Chondrocyte (in vitro differentiated cells): Measurements from ENCODE around the gene DMC1. TPM values are rescaled to one million over a fixed set of nuclear protein-coding genes. Genes with fewer than 3 reads are reported as not detected.
"Not testable (repeated sequence)": the region's sequence is repeated elsewhere in the genome, so short reads cannot be mapped to it uniquely, and the experiment has no call there.

Experiments
- DNase-seq: peaks from one replicate; pipeline ENCODE4 v3.0.0; 2021; ENCODE audit warnings: mixed read lengths, low spot score
- H3K27ac Mint-ChIP-seq: one replicate; pipeline ENCODE4 v1.8.0; 2021; ENCODE audit warnings: mild to moderate bottlenecking, moderate library complexity, mixed read lengths; ENCODE audit not compliant: unreplicated experiment
- H3K27me3 Mint-ChIP-seq: 2 replicates; pipeline ENCODE4 v1.8.0; 2021; ENCODE audit warnings: low read depth, mixed read lengths
- H3K36me3 Mint-ChIP-seq: 2 replicates; pipeline ENCODE4 v1.8.0; 2021; ENCODE audit warnings: low read depth, mixed read lengths
- H3K4me1 Mint-ChIP-seq: 2 replicates; pipeline ENCODE4 v1.8.0; 2021; ENCODE audit warnings: low read depth, mild to moderate bottlenecking, mixed read lengths
- H3K4me3 Mint-ChIP-seq: one replicate; pipeline ENCODE4 v1.8.0; 2021; ENCODE audit warnings: mild to moderate bottlenecking, moderate library complexity, mixed read lengths; ENCODE audit not compliant: unreplicated experiment
- H3K9me3 Mint-ChIP-seq: 2 replicates; pipeline ENCODE4 v1.8.0; 2021; ENCODE audit warnings: low read depth, mixed read lengths
- CTCF ChIP-seq: fragments of 200-600 bp; sonication (generic); IDR thresholded peaks from 2 replicates; pipeline ENCODE4 v1.5.0; 2021; ENCODE audit warnings: antibody characterized with exemption, mild to moderate bottlenecking, moderate library complexity
- total RNA-seq: library from RNA; stranded (reverse); gene quantifications from 3 replicates; pipeline ENCODE4 v1.2.1, GENCODE V29; 2021

Gene DMC1
- total RNA-seq, 1 donor from 2014 or later, result 0.82 TPM

GRCh38 chr22:38607680-38608079 is 37.7 kb upstream of the DMC1 start:
- no peaks in the 10 kb centered on the region for H3K9me3 Mint-ChIP-seq
- no peak for TF ChIP-seq CTCF
- no peak for DNase-seq
- H3K4me3 Mint-ChIP-seq, result no peak overlapping the region
- no peaks in the 10 kb centered on the region for H3K27me3 Mint-ChIP-seq
- H3K27ac Mint-ChIP-seq, result no peak overlapping the region
- peaks cover 3% of the 10 kb centered on the region for H3K36me3 Mint-ChIP-seq
- H3K4me1 Mint-ChIP-seq, result peaks cover 12% of the 10 kb centered on the region

GRCh38 chr22:38602166-38602565 is 32.2 kb upstream of the DMC1 start:
- Mint-ChIP-seq H3K36me3 (peaks cover 7% of the 10 kb centered on the region), H3K9me3 (no peaks in the 10 kb centered on the region), H3K4me3 (no peak overlapping the region), H3K27ac (no peak overlapping the region), H3K27me3 (no peaks in the 10 kb centered on the region), H3K4me1 (peaks cover 12% of the 10 kb centered on the region)
- no peak for TF ChIP-seq CTCF
- no peak for DNase-seq

DNA sequence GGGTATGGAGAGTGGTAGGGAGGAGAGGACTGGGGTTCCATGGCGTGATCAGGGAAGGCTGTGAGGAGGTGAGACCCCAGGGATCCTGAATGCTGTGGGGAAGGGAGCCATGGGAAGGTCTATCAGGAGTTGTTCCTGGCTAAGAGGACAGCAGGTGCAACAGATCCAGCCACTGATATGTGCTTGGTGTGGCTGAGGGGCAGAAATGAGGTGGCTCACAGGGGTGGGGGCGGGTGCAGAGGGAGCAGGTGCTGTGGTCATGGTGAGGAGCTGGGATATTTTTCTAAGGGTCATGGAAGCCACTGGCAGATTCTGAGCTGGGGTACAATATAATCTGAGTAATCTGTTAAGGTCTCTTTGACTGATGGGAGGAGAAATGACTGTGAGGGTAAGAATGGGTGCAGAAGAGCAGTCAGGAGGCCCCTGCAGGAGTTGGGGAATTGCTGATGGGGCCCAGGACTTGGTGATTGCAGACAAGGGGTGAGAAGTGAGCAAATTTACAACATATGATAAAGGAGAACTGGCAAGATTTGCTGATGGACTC is 31.3 kb upstream of the DMC1 start:
- no peak for TF ChIP-seq CTCF
- no peak overlapping the region for H3K27ac Mint-ChIP-seq
- no peak overlapping the region for H3K4me3 Mint-ChIP-seq
- DNase-seq, result no peak
- no peaks in the 10 kb centered on the region for H3K9me3 Mint-ChIP-seq
- peaks cover 7% of the 10 kb centered on the region for H3K36me3 Mint-ChIP-seq
- H3K4me1 Mint-ChIP-seq, result peaks cover 6% of the 10 kb centered on the region
- no peaks in the 10 kb centered on the region for H3K27me3 Mint-ChIP-seq

DNA sequence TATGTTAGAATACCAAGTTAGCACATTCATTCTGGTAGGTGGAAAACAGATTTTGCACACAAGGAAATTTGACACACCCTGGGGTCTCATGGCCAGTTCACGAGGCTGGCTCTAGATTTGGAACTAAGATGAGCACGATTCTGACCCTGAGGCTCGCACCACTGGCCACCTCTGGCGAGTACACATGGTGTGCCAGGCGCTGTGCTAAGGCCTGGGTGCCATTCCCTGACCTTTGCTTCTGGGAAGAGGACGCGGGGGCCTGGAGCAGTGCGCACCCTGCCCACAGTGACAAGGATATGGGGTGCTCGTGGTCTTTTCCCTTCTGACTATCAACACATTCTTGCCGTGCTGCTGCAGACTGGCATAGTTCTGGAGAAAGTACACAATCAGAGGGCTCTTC is 29.5 kb upstream of the DMC1 start:
- no peaks in the 10 kb centered on the region for H3K4me1 Mint-ChIP-seq
- DNase-seq, result no peak
- H3K36me3 Mint-ChIP-seq, result peaks cover 7% of the 10 kb centered on the region
- H3K27ac Mint-ChIP-seq, result no peak overlapping the region
- H3K4me3 Mint-ChIP-seq, result no peak overlapping the region
- no peaks in the 10 kb centered on the region for H3K9me3 Mint-ChIP-seq
- H3K27me3 Mint-ChIP-seq, result no peaks in the 10 kb centered on the region
- no peak for TF ChIP-seq CTCF

DNA sequence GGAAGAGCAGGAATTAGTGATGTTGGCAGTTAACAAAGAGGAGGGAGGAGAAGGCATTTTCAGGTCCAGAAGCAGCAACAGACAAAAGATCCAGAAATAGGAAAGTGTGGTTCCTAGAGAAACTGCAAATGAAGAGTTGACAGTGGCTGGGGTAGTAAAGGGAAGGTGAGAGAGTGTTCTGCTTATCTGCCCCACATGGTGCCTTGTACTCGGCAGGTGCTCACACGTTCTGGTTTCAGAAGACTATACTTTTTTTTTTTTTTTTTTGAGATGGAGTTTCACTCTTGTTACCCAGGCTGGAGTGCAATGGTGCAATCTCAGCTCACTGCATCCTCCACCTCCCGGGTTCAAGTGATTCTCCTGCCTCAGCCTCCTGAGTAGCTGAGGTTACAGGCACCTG is 12.9 kb upstream of the DMC1 start:
- H3K4me3 Mint-ChIP-seq, DNase-seq, H3K27me3 Mint-ChIP-seq, H3K4me1 Mint-ChIP-seq, H3K9me3 Mint-ChIP-seq, H3K27ac Mint-ChIP-seq: not testable (repeated sequence)
- peaks cover 13% of the 10 kb centered on the region for H3K36me3 Mint-ChIP-seq

DNA sequence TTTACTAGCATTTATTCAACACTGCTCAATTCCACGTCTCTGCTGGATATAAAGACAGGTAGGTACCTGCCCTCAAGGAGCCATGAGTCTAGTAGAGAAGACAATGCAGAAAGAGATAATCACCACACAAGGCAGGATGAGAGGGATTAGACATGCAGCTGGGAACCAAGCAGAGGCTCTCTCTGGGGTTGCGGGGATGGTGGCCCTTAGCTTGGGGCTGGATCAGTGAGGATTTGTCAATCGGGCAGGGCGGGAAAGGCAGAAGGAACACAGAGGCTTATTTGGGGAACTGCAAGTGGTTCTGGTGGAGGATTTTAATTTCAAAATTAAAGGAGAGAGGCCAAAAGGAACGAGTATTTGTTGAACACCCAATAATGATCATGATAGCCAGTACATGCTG is 8.5 kb upstream of the DMC1 start:
- no peak overlapping the region for H3K4me3 Mint-ChIP-seq
- H3K27me3 Mint-ChIP-seq, result no peaks in the 10 kb centered on the region
- TF ChIP-seq CTCF, result no peak
- no peaks in the 10 kb centered on the region for H3K36me3 Mint-ChIP-seq
- H3K4me1 Mint-ChIP-seq, result no peaks in the 10 kb centered on the region
- no peak for DNase-seq
- H3K27ac Mint-ChIP-seq, result no peak overlapping the region
- no peaks in the 10 kb centered on the region for H3K9me3 Mint-ChIP-seq
